ENCODE results near the gene MACC1. TPM values are rescaled to one million over a fixed set of nuclear protein-coding genes. Genes with fewer than 3 reads are reported as not detected.
"Not testable (repeated sequence)": the region's sequence is repeated elsewhere in the genome, so short reads cannot be mapped to it uniquely, and the experiment has no call there.

Gene MACC1
- total RNA-seq, 2 experiments from 2014 or later, result 0.05 TPM; not detected in 1

DNA sequence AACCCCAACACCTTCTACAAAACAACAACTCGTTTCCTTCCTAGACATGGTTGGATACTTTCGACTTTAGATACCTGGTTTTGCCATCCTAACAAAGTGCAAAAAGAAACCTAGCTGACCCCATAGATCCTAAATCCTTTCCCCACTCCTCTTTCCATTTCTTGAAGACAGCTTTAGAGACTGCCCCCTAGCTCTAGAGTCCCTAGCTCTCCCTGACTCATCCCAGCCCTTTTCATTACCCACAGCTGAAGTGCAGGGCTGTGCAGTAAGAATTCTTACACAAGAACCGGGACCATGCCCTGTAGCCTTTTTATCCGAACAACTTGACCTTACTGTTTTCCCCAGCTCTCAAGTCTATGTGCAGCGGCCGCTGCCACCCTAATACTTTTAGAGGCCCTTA, 93.1 kb downstream of the MACC1 start:
- H3K4me1 Mint-ChIP-seq (ENCODE audit: low read depth); H3K9me3 Mint-ChIP-seq; DNase-seq; intact Hi-C loops (cut with micrococcal nuclease); H3K4me3 Mint-ChIP-seq; H3K27ac Mint-ChIP-seq; H3K27me3 Mint-ChIP-seq (ENCODE audit: low read depth); H3K36me3 Mint-ChIP-seq (ENCODE audit: low read depth); CTCF ChIA-PET: not testable (repeated sequence)

DNA sequence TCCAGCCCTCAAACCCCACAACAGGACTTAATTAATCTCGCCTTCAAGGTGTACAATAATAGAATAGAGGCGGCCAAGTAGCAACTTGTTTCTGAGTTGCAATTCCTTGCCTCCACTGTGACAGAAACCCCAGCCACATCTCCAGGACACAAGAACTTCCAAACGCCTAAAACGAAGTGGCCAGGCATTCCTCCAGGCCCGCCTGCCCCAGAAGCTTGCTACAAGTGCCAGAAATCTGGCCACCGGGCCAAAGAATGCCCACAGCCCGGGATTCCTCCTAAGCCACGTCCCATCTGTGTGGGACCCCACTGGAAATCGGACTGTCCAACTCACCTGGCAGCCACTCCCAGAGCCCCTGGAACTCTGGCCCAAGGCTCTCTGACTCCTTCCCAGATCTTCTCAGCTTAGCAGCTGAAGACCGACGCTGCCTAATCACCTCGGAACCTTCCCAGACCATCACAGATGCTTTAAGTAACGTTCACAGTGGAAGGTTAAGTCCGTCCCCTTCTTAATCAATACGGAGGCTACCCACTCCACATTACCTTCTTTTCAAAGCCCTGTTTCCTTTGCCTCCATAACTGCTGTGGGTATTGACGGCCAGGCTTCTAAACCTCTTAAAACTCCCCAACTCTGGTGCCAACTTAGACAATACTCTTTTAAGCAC, 94.4 kb downstream of the MACC1 start:
- CTCF ChIA-PET; H3K4me1 Mint-ChIP-seq (ENCODE audit: low read depth): not testable (repeated sequence)

DNA sequence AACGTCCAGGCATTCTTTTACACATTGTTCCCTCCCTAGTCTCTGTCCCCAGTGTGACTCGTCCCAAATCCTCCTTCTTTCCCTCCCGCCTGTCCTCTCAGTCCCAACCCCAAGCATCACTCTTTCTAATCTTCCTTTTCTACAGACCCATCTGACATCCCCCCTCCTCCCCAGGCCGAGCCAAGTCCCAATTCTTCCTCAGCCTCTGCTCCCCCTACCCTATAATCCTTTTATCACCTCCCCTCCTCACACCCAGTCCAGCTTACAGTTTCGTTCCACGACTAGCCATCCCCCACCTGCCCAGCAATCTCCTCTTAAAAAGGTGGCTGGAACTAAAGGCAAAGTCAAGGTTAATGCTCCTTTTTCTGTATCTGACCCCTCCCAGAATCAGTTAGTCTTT, 95.1 kb downstream of the MACC1 start:
- CTCF ChIA-PET, result no interaction called here
- no peaks in the 10 kb centered on the region for H3K9me3 Mint-ChIP-seq

More for the DNA sequence above, 94.4 kb downstream of the MACC1 start:
- H3K27me3 Mint-ChIP-seq (ENCODE audit: low read depth); H3K4me3 Mint-ChIP-seq; H3K9me3 Mint-ChIP-seq; DNase-seq; intact Hi-C loops (cut with micrococcal nuclease); H3K36me3 Mint-ChIP-seq (ENCODE audit: low read depth); H3K27ac Mint-ChIP-seq: not testable (repeated sequence)

DNA sequence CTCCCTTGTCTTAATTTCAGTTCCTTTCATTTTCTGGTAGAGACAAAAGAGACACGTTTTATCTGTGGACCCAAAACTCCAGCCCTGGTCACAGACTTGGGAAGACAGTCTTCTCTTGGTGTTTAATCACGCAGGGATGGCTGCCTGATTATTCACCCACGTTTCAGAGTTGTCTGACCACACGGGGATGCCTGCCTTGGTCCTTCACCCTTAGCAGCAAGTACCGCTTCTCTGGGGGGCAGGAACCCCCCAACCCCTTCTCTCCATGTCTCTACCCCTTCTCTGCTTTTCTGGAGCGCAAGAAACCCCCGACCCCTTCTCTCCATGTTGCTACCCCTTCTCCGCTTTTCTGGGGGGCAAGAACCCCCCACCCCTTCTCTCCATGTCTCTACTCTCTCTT, 95.8 kb downstream of the MACC1 start:
- Mint-ChIP-seq H3K4me1 (ENCODE audit: low read depth) (no peaks in the 10 kb centered on the region), H3K27ac (no peak overlapping the region), H3K27me3 (ENCODE audit: low read depth) (no peaks in the 10 kb centered on the region), H3K9me3 (no peaks in the 10 kb centered on the region), H3K36me3 (ENCODE audit: low read depth) (no peaks in the 10 kb centered on the region), H3K4me3 (no peak overlapping the region)
- intact Hi-C loops (cut with micrococcal nuclease), result no loop called here
- CTCF ChIA-PET, result no interaction called here
- DNase-seq, result no peak

More for the DNA sequence above, 95.1 kb downstream of the MACC1 start:
- intact Hi-C loops (cut with micrococcal nuclease), result no loop called here
- no peaks in the 10 kb centered on the region for H3K36me3 Mint-ChIP-seq (ENCODE audit: low read depth)
- no peak overlapping the region for H3K27ac Mint-ChIP-seq
- DNase-seq, result no peak
- no peaks in the 10 kb centered on the region for H3K27me3 Mint-ChIP-seq (ENCODE audit: low read depth)
- no peak overlapping the region for H3K4me3 Mint-ChIP-seq
- H3K4me1 Mint-ChIP-seq (ENCODE audit: low read depth), result no peaks in the 10 kb centered on the region

DNA sequence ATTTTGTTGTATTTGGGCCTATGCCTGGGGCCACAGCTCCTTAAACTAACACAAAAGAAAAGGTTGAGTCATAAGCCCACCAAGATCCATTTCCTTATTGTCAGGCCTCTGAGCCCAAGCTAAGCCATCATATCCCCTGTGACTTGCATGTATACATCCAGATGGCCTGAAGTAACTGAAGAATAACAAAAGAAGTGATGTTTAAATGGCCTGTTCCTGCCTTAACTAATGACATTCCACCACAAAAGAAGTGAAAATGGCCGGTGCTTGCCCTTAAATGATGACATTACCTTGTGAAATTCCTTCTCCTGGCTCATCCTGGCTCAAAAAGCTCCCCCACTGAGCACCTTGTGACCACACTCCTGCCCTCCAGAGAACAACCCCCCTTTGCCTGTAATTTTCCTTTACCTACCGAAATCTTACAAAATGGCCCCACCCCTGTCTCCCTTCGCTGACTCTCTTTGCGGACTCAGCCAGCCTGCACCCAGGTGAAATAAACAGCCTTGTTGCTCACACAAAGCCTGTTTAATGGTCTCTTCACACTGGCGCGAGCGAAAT, 96.5 kb downstream of the MACC1 start:
- H3K27me3 Mint-ChIP-seq (ENCODE audit: low read depth); CTCF ChIA-PET; H3K9me3 Mint-ChIP-seq: not testable (repeated sequence)

DNA sequence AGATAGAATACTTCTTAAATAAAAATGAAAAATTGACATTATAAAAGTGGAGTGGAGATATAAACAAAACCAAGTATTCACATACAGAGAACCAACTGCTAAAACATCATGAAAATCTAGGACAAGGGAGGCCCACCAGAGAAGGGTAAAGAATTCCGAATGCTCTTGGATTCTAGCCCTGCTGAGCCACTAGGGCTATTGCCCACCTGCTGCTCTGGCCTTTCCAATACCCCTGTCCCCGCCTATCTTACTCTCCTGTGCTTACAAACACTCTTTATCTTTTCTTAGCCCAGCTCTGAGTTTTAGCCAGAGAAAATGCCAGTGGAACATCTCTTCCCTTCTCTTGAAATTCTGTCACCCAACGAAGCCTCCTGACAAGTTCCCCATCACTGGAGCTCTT, 100.3 kb downstream of the MACC1 start:
- DNase-seq, result no peak
- H3K4me3 Mint-ChIP-seq, result no peak overlapping the region
- peaks cover 8% of the 10 kb centered on the region for H3K4me1 Mint-ChIP-seq (ENCODE audit: low read depth)
- intact Hi-C loops (cut with micrococcal nuclease), result no loop called here
- no peak overlapping the region for H3K27ac Mint-ChIP-seq
- H3K36me3 Mint-ChIP-seq (ENCODE audit: low read depth), result no peaks in the 10 kb centered on the region
- CTCF ChIA-PET, result no interaction called here
- H3K27me3 Mint-ChIP-seq (ENCODE audit: low read depth), result no peaks in the 10 kb centered on the region
- no peaks in the 10 kb centered on the region for H3K9me3 Mint-ChIP-seq

More for the DNA sequence above, 96.5 kb downstream of the MACC1 start:
- H3K27ac Mint-ChIP-seq; DNase-seq; H3K36me3 Mint-ChIP-seq (ENCODE audit: low read depth); H3K4me1 Mint-ChIP-seq (ENCODE audit: low read depth); intact Hi-C loops (cut with micrococcal nuclease); H3K4me3 Mint-ChIP-seq: not testable (repeated sequence)

DNA sequence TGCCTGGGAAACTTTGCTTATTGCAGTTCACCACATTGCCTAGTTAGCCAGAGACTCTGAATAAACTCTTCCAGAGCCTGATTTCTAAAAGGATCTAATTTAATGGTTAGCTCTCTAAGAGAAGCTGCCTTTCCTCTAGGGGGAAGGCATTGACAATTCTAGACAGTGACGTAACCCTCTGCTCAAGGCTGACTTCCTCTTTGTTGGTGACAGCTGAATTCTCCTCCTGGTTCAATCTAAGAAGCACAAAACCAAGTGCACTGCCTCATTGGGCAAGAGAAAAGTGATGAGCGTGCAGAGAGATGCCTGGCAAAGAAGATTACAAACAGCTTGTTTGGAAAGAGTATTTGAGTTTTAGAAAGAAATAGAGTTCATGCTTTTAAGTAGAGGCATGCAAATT, 102.7 kb downstream of the MACC1 start:
- H3K27me3 Mint-ChIP-seq (ENCODE audit: low read depth), result no peaks in the 10 kb centered on the region
- CTCF ChIA-PET, result no interaction called here
- H3K27ac Mint-ChIP-seq, result no peak overlapping the region
- no peak overlapping the region for H3K4me3 Mint-ChIP-seq
- H3K36me3 Mint-ChIP-seq (ENCODE audit: low read depth), result no peaks in the 10 kb centered on the region
- intact Hi-C loops (cut with micrococcal nuclease), result loop anchor here (5.0 kb wide), 3 partner anchors 83 to 362 kb away; no protein-coding TSS in a partner anchor
- H3K4me1 Mint-ChIP-seq (ENCODE audit: low read depth), result peaks cover 11% of the 10 kb centered on the region
- H3K9me3 Mint-ChIP-seq, result no peaks in the 10 kb centered on the region
- DNase-seq, result peak; percentile 8

DNA sequence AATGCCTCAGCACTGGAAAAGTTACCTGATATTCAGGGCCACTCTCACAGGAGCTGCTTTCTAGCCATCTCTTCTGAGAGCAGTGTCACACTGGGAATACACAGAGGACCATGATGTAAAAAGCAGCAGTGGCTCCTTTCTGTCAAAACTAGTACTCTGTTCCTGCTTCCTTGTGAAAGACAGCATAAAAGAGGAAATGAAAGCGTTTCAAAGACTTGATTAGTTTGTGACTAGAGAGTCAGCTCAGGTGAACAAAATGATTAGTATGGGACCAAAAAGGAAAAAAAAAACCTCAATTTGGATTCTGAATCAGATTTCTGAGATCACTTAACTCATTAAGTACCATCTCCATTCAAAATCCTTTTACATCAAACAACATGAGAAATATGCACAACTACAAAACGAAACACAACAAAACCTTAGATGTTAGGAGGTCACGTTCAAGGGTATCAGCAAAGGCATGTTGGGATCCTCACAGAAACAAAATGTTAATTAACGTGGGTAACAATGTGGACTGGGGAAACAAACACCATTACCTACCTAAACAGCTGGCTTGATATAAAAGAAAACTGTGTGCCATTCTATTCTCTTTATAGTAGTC, 103.7 kb downstream of the MACC1 start:
- H3K27me3 Mint-ChIP-seq (ENCODE audit: low read depth), result peaks cover 5% of the 10 kb centered on the region
- intact Hi-C loops (cut with micrococcal nuclease), result loop anchor here (5.0 kb wide), 3 partner anchors 84 to 361 kb away; no protein-coding TSS in a partner anchor
- CTCF ChIA-PET, result no interaction called here
- H3K9me3 Mint-ChIP-seq, result peaks cover 1% of the 10 kb centered on the region
- H3K27ac Mint-ChIP-seq, result no peak overlapping the region
- H3K4me1 Mint-ChIP-seq (ENCODE audit: low read depth), result peaks cover 11% of the 10 kb centered on the region
- no peak for DNase-seq
- no peak overlapping the region for H3K4me3 Mint-ChIP-seq
- no peaks in the 10 kb centered on the region for H3K36me3 Mint-ChIP-seq (ENCODE audit: low read depth)

DNA sequence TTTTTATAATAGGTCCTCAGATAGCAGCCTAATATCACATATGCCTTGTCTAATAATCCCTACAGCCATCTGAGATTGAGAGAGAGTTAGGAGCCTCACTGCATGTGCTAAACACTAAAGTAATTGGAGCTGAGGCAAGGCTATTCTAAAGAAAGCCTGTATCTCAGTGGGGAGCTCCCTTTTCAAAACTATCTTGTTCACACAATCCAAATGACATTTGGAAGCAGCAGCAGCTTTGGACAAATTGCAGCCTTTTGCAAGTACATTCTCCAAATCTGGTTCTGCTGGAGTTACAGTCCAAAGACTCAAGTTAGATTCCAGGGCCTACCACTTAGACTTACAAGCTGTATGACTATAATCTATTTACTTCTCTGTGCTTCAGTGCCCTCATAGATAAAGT, 104.5 kb downstream of the MACC1 start:
- Mint-ChIP-seq H3K4me1 (ENCODE audit: low read depth) (peaks cover 11% of the 10 kb centered on the region), H3K27ac (no peak overlapping the region), H3K4me3 (no peak overlapping the region), H3K9me3 (peaks cover 1% of the 10 kb centered on the region), H3K36me3 (ENCODE audit: low read depth) (no peaks in the 10 kb centered on the region), H3K27me3 (ENCODE audit: low read depth) (peaks cover 5% of the 10 kb centered on the region)
- CTCF ChIA-PET, result interaction anchor here (0.6 to 2.2 kb wide), 2 partner anchors 60 to 169 kb away, joined by 3 to 6 read pairs; no protein-coding TSS in a partner anchor
- intact Hi-C loops (cut with micrococcal nuclease), result loop anchor here (1.0 to 5.0 kb wide), 5 partner anchors 85 to 403 kb away; partner anchors contain the start of gene POLR1F
- DNase-seq, result no peak

DNA sequence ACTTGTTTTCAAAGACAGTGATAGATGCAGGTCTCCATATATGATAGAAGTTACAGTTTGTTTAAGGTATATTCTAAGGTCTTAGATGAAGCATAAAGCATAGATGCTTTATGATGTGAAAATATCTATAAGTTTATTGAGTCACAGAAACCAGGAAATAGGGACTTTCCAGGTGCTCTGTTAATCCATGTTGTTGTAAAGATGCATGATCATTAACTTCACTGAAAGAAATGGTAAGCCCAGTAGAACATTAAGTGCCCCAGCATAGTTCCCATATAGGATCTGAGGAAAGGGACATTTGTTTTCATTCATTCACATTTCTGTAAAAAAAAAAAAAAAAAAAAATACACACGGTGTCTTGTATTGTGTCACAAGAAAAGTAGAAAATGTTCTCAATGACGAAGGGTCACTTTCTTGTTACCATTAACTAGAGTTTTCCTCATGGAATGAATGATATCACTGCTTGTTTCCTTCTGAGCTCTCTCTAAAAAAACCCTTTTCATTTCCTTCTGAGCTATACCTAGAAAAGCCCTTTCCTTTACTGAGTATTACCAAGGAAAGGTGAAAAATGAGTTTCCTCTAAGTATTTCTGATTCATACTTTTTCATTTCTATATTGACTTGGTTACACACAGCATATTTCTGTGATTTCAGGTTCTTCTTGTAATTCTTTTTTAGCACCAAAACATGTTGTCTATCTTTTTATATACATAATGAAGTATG, 105.2 kb downstream of the MACC1 start:
- intact Hi-C loops (cut with micrococcal nuclease), result loop anchor here (1.0 to 5.0 kb wide), 5 partner anchors 85 to 403 kb away; partner anchors contain the start of gene POLR1F
- Mint-ChIP-seq H3K4me3 (no peak overlapping the region), H3K27me3 (ENCODE audit: low read depth) (peaks cover 5% of the 10 kb centered on the region), H3K4me1 (ENCODE audit: low read depth) (peaks cover 11% of the 10 kb centered on the region), H3K9me3 (peaks cover 1% of the 10 kb centered on the region), H3K36me3 (ENCODE audit: low read depth) (no peaks in the 10 kb centered on the region), H3K27ac (no peak overlapping the region)
- CTCF ChIA-PET, result interaction anchor here (0.6 to 2.2 kb wide), 2 partner anchors 61 to 168 kb away, joined by 3 to 6 read pairs; no protein-coding TSS in a partner anchor
- no peak for DNase-seq

DNA sequence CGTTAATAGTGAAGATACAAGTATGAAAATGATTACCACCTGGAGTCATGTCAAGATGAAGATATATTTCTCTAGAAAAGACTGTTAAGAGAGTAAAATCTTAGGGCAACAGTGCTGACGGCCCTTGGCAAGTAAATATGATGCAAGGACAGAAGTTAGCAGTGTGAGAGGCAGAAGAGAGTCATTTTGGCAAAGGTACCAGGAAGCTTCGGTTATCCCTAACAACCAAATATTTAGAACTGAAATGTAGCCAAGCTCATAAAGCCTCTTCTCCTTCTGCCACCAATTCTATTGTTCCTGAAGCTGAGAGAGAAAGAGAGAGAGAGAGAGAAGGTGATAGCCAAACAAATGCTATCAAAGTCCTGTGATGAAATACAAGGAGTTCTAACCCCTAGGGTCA, 109.6 kb downstream of the MACC1 start:
- CTCF ChIA-PET, result no interaction called here
- DNase-seq, result no peak
- Mint-ChIP-seq H3K27ac (no peak overlapping the region), H3K36me3 (ENCODE audit: low read depth) (no peaks in the 10 kb centered on the region), H3K4me3 (no peak overlapping the region), H3K27me3 (ENCODE audit: low read depth) (peaks cover 5% of the 10 kb centered on the region), H3K9me3 (peaks cover 1% of the 10 kb centered on the region), H3K4me1 (ENCODE audit: low read depth) (peaks cover 3% of the 10 kb centered on the region)
- intact Hi-C loops (cut with micrococcal nuclease), result no loop called here

DNA sequence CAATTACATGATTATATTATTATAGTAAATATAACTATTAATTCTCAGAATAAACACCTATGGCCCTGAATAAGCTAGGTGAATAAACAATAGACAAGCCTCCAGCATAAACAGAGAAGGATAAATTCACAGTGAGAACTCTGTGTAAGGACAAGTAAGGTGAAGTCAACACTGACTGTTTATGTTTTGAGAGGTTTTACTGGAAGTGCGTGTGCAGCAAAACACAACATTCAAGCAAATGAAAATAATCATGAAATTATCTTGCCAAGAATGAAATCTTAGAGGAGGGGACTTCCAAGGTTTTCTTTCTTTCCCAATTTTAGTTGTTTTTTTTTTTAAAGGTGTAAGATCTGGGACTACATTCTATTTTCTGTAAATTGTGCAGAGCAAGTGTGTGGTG, 112.5 kb downstream of the MACC1 start:
- H3K9me3 Mint-ChIP-seq, result peaks cover 1% of the 10 kb centered on the region
- no peaks in the 10 kb centered on the region for H3K4me1 Mint-ChIP-seq (ENCODE audit: low read depth)
- H3K27ac Mint-ChIP-seq, result no peak overlapping the region
- H3K36me3 Mint-ChIP-seq (ENCODE audit: low read depth), result no peaks in the 10 kb centered on the region
- intact Hi-C loops (cut with micrococcal nuclease), result no loop called here
- H3K27me3 Mint-ChIP-seq (ENCODE audit: low read depth), result peaks cover 5% of the 10 kb centered on the region
- CTCF ChIA-PET, result interaction anchor here (0.7 kb wide), 1 partner anchor 137 kb away, joined by 4 read pairs; no protein-coding TSS in a partner anchor
- no peak overlapping the region for H3K4me3 Mint-ChIP-seq
- DNase-seq, result no peak
